ENCODE results near the gene SULT4A1.
A peak's percentile ranks its signal among the peaks of the same experiment; 100 is the strongest.

Gene SULT4A1

GRCh38 chr22:43860831-43861230 is 1.5 kb downstream of the SULT4A1 start:
- H4K91ac ChIP-seq (ENCODE audit: low read depth, low read length, poor library complexity), result no peak overlapping the region
- no peak for DNase-seq (ENCODE audit: low spot score)
- H2AFZ ChIP-seq (ENCODE audit: low read length), result no peak overlapping the region

GRCh38 chr22:43860126-43860525 is 2.2 kb downstream of the SULT4A1 start:
- H3K14ac ChIP-seq (ENCODE audit: low read length), result no peak overlapping the region
- H2AK5ac ChIP-seq (ENCODE audit: low read depth, low read length), result no peak overlapping the region
- no peak overlapping the region for H2BK5ac ChIP-seq (ENCODE audit: low read length)
- H3K4ac ChIP-seq (ENCODE audit: low read length), result no peak overlapping the region
- peaks cover 4 to 7% of the 10 kb centered on the region in 2 donors for H3K4me1 ChIP-seq (ENCODE audit: control insufficient read depth in 2 of 2, insufficient read depth in 1 of 2, low read depth in 1 of 2, low read length in 2 of 2)
- no peaks in the 10 kb centered on the region for H3K36me3 ChIP-seq (replicated peaks in 1 of 2; ENCODE audit: control insufficient read depth in 2 of 2, insufficient read depth in 2 of 2, low read length in 2 of 2)
- WGBS, 2 donors (ENCODE audit: extremely low coverage in 2 of 2, insufficient read length in 2 of 2, insufficient replicate concordance in 1 of 2), result no CpG with 5 or more reads among the region's 11 CpGs
- no peaks in the 10 kb centered on the region for H3K27me3 ChIP-seq (ENCODE audit: control insufficient read depth in 3 of 3, insufficient read depth in 3 of 3, low read depth in 1 of 3, low read length in 3 of 3)
- no peak overlapping the region for H3K9ac ChIP-seq (ENCODE audit: low read depth, low read length, poor library complexity)
- no peak overlapping the region for H2AFZ ChIP-seq (ENCODE audit: low read length)
- H3K27ac ChIP-seq (replicated peaks; ENCODE audit: low read length), result no peak overlapping the region
- no peak overlapping the region for H2BK12ac ChIP-seq (ENCODE audit: low read length)
- H3K4me2 ChIP-seq (ENCODE audit: insufficient read depth, low read length, poor library complexity, severe bottlenecking), result no peak overlapping the region
- no peak overlapping the region for H2BK15ac ChIP-seq (ENCODE audit: low read length)
- no peak overlapping the region for H2BK120ac ChIP-seq (ENCODE audit: low read depth, low read length)
- H3K18ac ChIP-seq (ENCODE audit: low read length), result no peak overlapping the region
- no peak overlapping the region for H4K91ac ChIP-seq (ENCODE audit: low read depth, low read length, poor library complexity)
- no peak overlapping the region for H4K8ac ChIP-seq (ENCODE audit: low read depth, low read length)
- peaks cover 4% of the 10 kb centered on the region for H3K79me1 ChIP-seq (ENCODE audit: low read depth, low read length)
- no peak overlapping the region for H3K4me3 ChIP-seq (ENCODE audit: low read length in 2 of 2)
- H3K23ac ChIP-seq (ENCODE audit: low read depth, low read length, poor library complexity), result no peak overlapping the region
- no peak for DNase-seq (ENCODE audit: low spot score)
- peaks cover 3 to 7% of the 10 kb centered on the region in 2 donors for H3K9me3 ChIP-seq (replicated peaks in 1 of 2; ENCODE audit: control insufficient read depth in 2 of 2, insufficient read depth in 1 of 2, low read depth in 1 of 2, low read length in 2 of 2)

More at GRCh38 chr22:43860831-43861230, 1.5 kb downstream of the SULT4A1 start:
- no peak overlapping the region for H3K4me2 ChIP-seq (ENCODE audit: insufficient read depth, low read length, poor library complexity, severe bottlenecking)
- H3K27ac ChIP-seq (replicated peaks; ENCODE audit: low read length), result no peak overlapping the region
- no peak overlapping the region for H2BK120ac ChIP-seq (ENCODE audit: low read depth, low read length)
- H3K14ac ChIP-seq (ENCODE audit: low read length), result no peak overlapping the region
- no CpG with 5 or more reads among the region's 12 CpGs for WGBS, 2 donors (ENCODE audit: extremely low coverage in 2 of 2, insufficient read length in 2 of 2, insufficient replicate concordance in 1 of 2)
- H2BK15ac ChIP-seq (ENCODE audit: low read length), result no peak overlapping the region
- no peak overlapping the region for H3K18ac ChIP-seq (ENCODE audit: low read length)
- H3K23ac ChIP-seq (ENCODE audit: low read depth, low read length, poor library complexity), result no peak overlapping the region
- H2AK5ac ChIP-seq (ENCODE audit: low read depth, low read length), result no peak overlapping the region
- peaks cover 4 to 7% of the 10 kb centered on the region in 2 donors for H3K4me1 ChIP-seq (ENCODE audit: control insufficient read depth in 2 of 2, insufficient read depth in 1 of 2, low read depth in 1 of 2, low read length in 2 of 2)
- H4K8ac ChIP-seq (ENCODE audit: low read depth, low read length), result no peak overlapping the region
- H3K79me1 ChIP-seq (ENCODE audit: low read depth, low read length), result peaks cover 4% of the 10 kb centered on the region
- peak overlapping the region in 1 of 2 donors; percentile 85 for H3K4me3 ChIP-seq (ENCODE audit: low read length in 2 of 2)
- no peaks in the 10 kb centered on the region for H3K27me3 ChIP-seq (ENCODE audit: control insufficient read depth in 3 of 3, insufficient read depth in 3 of 3, low read depth in 1 of 3, low read length in 3 of 3)
- H3K9ac ChIP-seq (ENCODE audit: low read depth, low read length, poor library complexity), result no peak overlapping the region
- H3K9me3 ChIP-seq (replicated peaks in 1 of 2; ENCODE audit: control insufficient read depth in 2 of 2, insufficient read depth in 1 of 2, low read depth in 1 of 2, low read length in 2 of 2), result peaks cover 3 to 7% of the 10 kb centered on the region in 2 donors
- no peak overlapping the region for H2BK12ac ChIP-seq (ENCODE audit: low read length)
- H2BK5ac ChIP-seq (ENCODE audit: low read length), result no peak overlapping the region
- H3K4ac ChIP-seq (ENCODE audit: low read length), result no peak overlapping the region
- no peaks in the 10 kb centered on the region for H3K36me3 ChIP-seq (replicated peaks in 1 of 2; ENCODE audit: control insufficient read depth in 2 of 2, insufficient read depth in 2 of 2, low read length in 2 of 2)

- H2BK12ac ChIP-seq (ENCODE audit: low read length), result no peak overlapping the region
- no peak overlapping the region for H4K91ac ChIP-seq (ENCODE audit: low read depth, low read length, poor library complexity)
- H3K79me1 ChIP-seq (ENCODE audit: low read depth, low read length), result peaks cover 4% of the 10 kb centered on the region
- no peak overlapping the region for H4K8ac ChIP-seq (ENCODE audit: low read depth, low read length)
- H2AFZ ChIP-seq (ENCODE audit: low read length), result no peak overlapping the region
- H3K9ac ChIP-seq (ENCODE audit: low read depth, low read length, poor library complexity), result no peak overlapping the region
- H2BK120ac ChIP-seq (ENCODE audit: low read depth, low read length), result no peak overlapping the region
- H3K23ac ChIP-seq (ENCODE audit: low read depth, low read length, poor library complexity), result no peak overlapping the region
- H3K4ac ChIP-seq (ENCODE audit: low read length), result no peak overlapping the region
- H2AK5ac ChIP-seq (ENCODE audit: low read depth, low read length), result no peak overlapping the region
- no peak overlapping the region for H2BK15ac ChIP-seq (ENCODE audit: low read length)
- H3K14ac ChIP-seq (ENCODE audit: low read length), result no peak overlapping the region
- no peak overlapping the region for H3K18ac ChIP-seq (ENCODE audit: low read length)
- H2BK5ac ChIP-seq (ENCODE audit: low read length), result no peak overlapping the region
- H3K4me1 ChIP-seq (ENCODE audit: control insufficient read depth in 2 of 2, insufficient read depth in 1 of 2, low read depth in 1 of 2, low read length in 2 of 2), result peaks cover 4 to 7% of the 10 kb centered on the region in 2 donors
- H3K9me3 ChIP-seq (replicated peaks in 1 of 2; ENCODE audit: control insufficient read depth in 2 of 2, insufficient read depth in 1 of 2, low read depth in 1 of 2, low read length in 2 of 2), result peaks cover 3 to 7% of the 10 kb centered on the region in 2 donors
- H3K27me3 ChIP-seq (ENCODE audit: control insufficient read depth in 3 of 3, insufficient read depth in 3 of 3, low read depth in 1 of 3, low read length in 3 of 3), result no peaks in the 10 kb centered on the region
- WGBS, 2 donors (ENCODE audit: extremely low coverage in 2 of 2, insufficient read length in 2 of 2, insufficient replicate concordance in 1 of 2), result no CpG with 5 or more reads among the region's 14 CpGs
- no peaks in the 10 kb centered on the region for H3K36me3 ChIP-seq (replicated peaks in 1 of 2; ENCODE audit: control insufficient read depth in 2 of 2, insufficient read depth in 2 of 2, low read length in 2 of 2)
- no peak overlapping the region for H3K4me3 ChIP-seq (ENCODE audit: low read length in 2 of 2)
- H3K27ac ChIP-seq (replicated peaks; ENCODE audit: low read length), result no peak overlapping the region
- H3K4me2 ChIP-seq (ENCODE audit: insufficient read depth, low read length, poor library complexity, severe bottlenecking), result no peak overlapping the region
- DNase-seq (ENCODE audit: low spot score), result no peak
Observed at GRCh38 chr22:43859621-43860020, 2.7 kb downstream of the SULT4A1 start.

- Histone ChIP-seq H2BK15ac (ENCODE audit: low read length) (no peak overlapping the region), H3K9ac (ENCODE audit: low read depth, low read length, poor library complexity) (no peak overlapping the region), H3K27me3 (ENCODE audit: control insufficient read depth in 3 of 3, insufficient read depth in 3 of 3, low read depth in 1 of 3, low read length in 3 of 3) (no peaks in the 10 kb centered on the region), H3K36me3 (replicated peaks in 1 of 2; ENCODE audit: control insufficient read depth in 2 of 2, insufficient read depth in 2 of 2, low read length in 2 of 2) (no peaks in the 10 kb centered on the region), H4K8ac (ENCODE audit: low read depth, low read length) (no peak overlapping the region), H3K4me1 (ENCODE audit: control insufficient read depth in 2 of 2, insufficient read depth in 1 of 2, low read depth in 1 of 2, low read length in 2 of 2) (peaks cover 4 to 7% of the 10 kb centered on the region in 2 donors), H3K4me2 (ENCODE audit: insufficient read depth, low read length, poor library complexity, severe bottlenecking) (no peak overlapping the region), H3K18ac (ENCODE audit: low read length) (no peak overlapping the region), H3K79me1 (ENCODE audit: low read depth, low read length) (peaks cover 4% of the 10 kb centered on the region), H3K4me3 (ENCODE audit: low read length in 2 of 2) (no peak overlapping the region), H2BK12ac (ENCODE audit: low read length) (no peak overlapping the region), H2AK5ac (ENCODE audit: low read depth, low read length) (no peak overlapping the region), H3K9me3 (replicated peaks in 1 of 2; ENCODE audit: control insufficient read depth in 2 of 2, insufficient read depth in 1 of 2, low read depth in 1 of 2, low read length in 2 of 2) (peaks cover 3 to 7% of the 10 kb centered on the region in 2 donors), H2BK120ac (ENCODE audit: low read depth, low read length) (no peak overlapping the region), H3K23ac (ENCODE audit: low read depth, low read length, poor library complexity) (no peak overlapping the region), H2AFZ (ENCODE audit: low read length) (no peak overlapping the region), H3K27ac (replicated peaks; ENCODE audit: low read length) (no peak overlapping the region), H4K91ac (ENCODE audit: low read depth, low read length, poor library complexity) (no peak overlapping the region), H2BK5ac (ENCODE audit: low read length) (no peak overlapping the region), H3K14ac (ENCODE audit: low read length) (no peak overlapping the region), H3K4ac (ENCODE audit: low read length) (no peak overlapping the region)
- DNase-seq (ENCODE audit: low spot score), result no peak
- WGBS, 2 donors (ENCODE audit: extremely low coverage in 2 of 2, insufficient read length in 2 of 2, insufficient replicate concordance in 1 of 2), result no CpG with 5 or more reads among the region's 7 CpGs
Observed at GRCh38 chr22:43859176-43859575, 3.1 kb downstream of the SULT4A1 start.
